HepG2 (cell line): Measurements from ENCODE around the gene CNTN4. TPM values are rescaled to one million over a fixed set of nuclear protein-coding genes. Genes with fewer than 3 reads are reported as not detected.

Experiments
- ATAC-seq: fragments of 200-7000 bp; cut with Tn5 transposase; 3 replicates; pipeline ENCODE4 v1.9.1; 2020; ENCODE audit warnings: mild to moderate bottlenecking, moderate library complexity
- BruUV-seq: library from RNA; stranded (reverse); fragments of 400-500 nt; replicated peaks from 2 replicates; lab custom pipeline; 2021; lab: Mats Ljungman, UMichigan
- CTCF ChIA-PET: fragments of 300-600 bp; formaldehyde crosslinking; extraction: SDS; loops from one replicate; lab custom pipeline; 2021; ENCODE audit warnings: low total read pairs, inconsistent platforms, low intra/inter-chr PET ratio; lab: Yijun Ruan, JAX
- POLR2A ChIA-PET: fragments of 350-600 bp; sonication (Branson Sonifier 250); formaldehyde crosslinking; loops from one replicate; lab custom pipeline; 2020; ENCODE audit warnings: antibody characterized with exemption, inconsistent platforms; lab: Yijun Ruan, JAX
- DNase-seq: peaks from one replicate; pipeline ENCODE4 v3.0.0-alpha.2; 2015; ENCODE audit warnings: low spot score
- FAIRE-seq: peaks from 3 replicates; lab custom pipeline; 2011; peaks lifted over from hg19 to GRCh38; lab: Jason Lieb, UNC
- H2AFZ ChIP-seq: one replicate; pipeline ENCODE4 v1.6.1; 2011; ENCODE audit warnings: low read length, inconsistent platforms
- H3K27ac ChIP-seq: fragments of 300-600 bp; 3 replicates; pipeline ENCODE4 v1.8.0; 2011; ENCODE audit warnings: mixed run types, mild to moderate bottlenecking, mixed read lengths, low read length, inconsistent platforms; ENCODE audit not compliant: insufficient read depth; ENCODE audit errors: extremely low read length
- H3K27me3 ChIP-seq, 2 experiments: fragments of 200-600 bp in 1 of 2; 2 replicates in 1 of 2; 3 replicates in 1 of 2; pipeline versions ENCODE4 v1.6.0 to v1.8.0; 2011; ENCODE audit warnings: low read length in 2 of 2, mild to moderate bottlenecking in 2 of 2, moderate library complexity in 2 of 2, inconsistent platforms in 1 of 2; ENCODE audit not compliant: insufficient read depth in 2 of 2, control insufficient read depth in 1 of 2
- H3K36me3 ChIP-seq, 2 experiments: fragments of 200-600 bp in 1 of 2; replicated peaks in 1 of 2; 2 replicates in 1 of 2; 3 replicates in 1 of 2; pipeline versions ENCODE4 v1.5.1 to v1.8.0; 2011; ENCODE audit warnings: low read length in 2 of 2, inconsistent platforms in 1 of 2; ENCODE audit not compliant: insufficient read depth in 2 of 2, control insufficient read depth in 1 of 2
- H3K4me1 ChIP-seq: 2 replicates; pipeline ENCODE4 v1.5.1; 2012; ENCODE audit warnings: low read length, inconsistent platforms; ENCODE audit not compliant: insufficient read depth
- H3K4me2 ChIP-seq: 2 replicates; pipeline ENCODE4 v1.6.0; 2011; ENCODE audit warnings: low read depth, low read length, inconsistent platforms
- H3K4me3 ChIP-seq, 3 experiments: fragments of 200-600 bp in 1 of 3; sonication (generic), shearing (Covaris generic) in 1 of 3; replicated peaks in 1 of 3; 2 replicates each; pipeline ENCODE4 v1.5.1; 2011 to 2016; ENCODE audit warnings: low read length in 3 of 3, inconsistent platforms in 2 of 3, low read depth in 2 of 3, mild to moderate bottlenecking in 2 of 3, control low read depth in 1 of 3, mixed read lengths in 1 of 3; ENCODE audit not compliant: insufficient read depth in 1 of 3
- H3K79me2 ChIP-seq: one replicate; pipeline ENCODE4 v1.6.1; 2011; ENCODE audit warnings: low read length, inconsistent platforms; ENCODE audit not compliant: insufficient read depth
- H3K9ac ChIP-seq: 2 replicates; pipeline ENCODE4 v1.6.0; 2011; ENCODE audit warnings: mild to moderate bottlenecking, low read depth, low read length, inconsistent platforms; ENCODE audit not compliant: insufficient read depth
- H3K9me3 ChIP-seq: 2 replicates; pipeline ENCODE4 v1.5.1; 2012; ENCODE audit warnings: mild to moderate bottlenecking, low read length
- H4K20me1 ChIP-seq: 2 replicates; pipeline ENCODE4 v1.6.0; 2011; ENCODE audit warnings: inconsistent platforms, mild to moderate bottlenecking, low read length, moderate library complexity; ENCODE audit not compliant: insufficient read depth
- FOXM1 ChIP-seq: sonication (generic); formaldehyde crosslinking; IDR thresholded peaks from 2 replicates; pipeline ENCODE4 v1.5.0; 2020; ENCODE audit warnings: missing genetic modification reagents
- GABPB1 ChIP-seq: IDR thresholded peaks from 2 replicates; pipeline ENCODE4 v1.6.1; 2016; ENCODE audit warnings: mild to moderate bottlenecking, missing genetic modification reagents, moderate library complexity, missing compliant biosample characterization
- HBP1 ChIP-seq: IDR thresholded peaks from 2 replicates; pipeline ENCODE4 v1.6.1; 2016; ENCODE audit warnings: low read depth, control low read depth
- HOXA5 ChIP-seq: sonication (generic); formaldehyde crosslinking; IDR thresholded peaks from 2 replicates; pipeline ENCODE4 v1.4.0; 2020; ENCODE audit warnings: missing genetic modification reagents
- RBAK ChIP-seq: sonication (generic); formaldehyde crosslinking; IDR thresholded peaks from 2 replicates; pipeline ENCODE4 v1.5.1; 2020; ENCODE audit warnings: mild to moderate bottlenecking, missing genetic modification reagents
- RBM39 ChIP-seq: fragments of 200-400 bp; formaldehyde crosslinking; IDR thresholded peaks from one replicate; pipeline ENCODE4 v1.6.1; 2018; ENCODE audit warnings: antibody characterized with exemption, mild to moderate bottlenecking, low read depth, low read length; ENCODE audit not compliant: poor library complexity, severe bottlenecking
- RCOR2 ChIP-seq: IDR thresholded peaks from 2 replicates; pipeline ENCODE4 v1.6.1; 2016; ENCODE audit warnings: missing biosample characterization, missing genetic modification reagents
- TBL1XR1 ChIP-seq: fragments of 150-350 bp; IDR thresholded peaks from 2 replicates; pipeline ENCODE4 v1.6.1; 2014; ENCODE audit warnings: borderline replicate concordance, low read length; ENCODE audit not compliant: partially characterized antibody
- XBP1 ChIP-seq: sonication (generic); formaldehyde crosslinking; IDR thresholded peaks from 2 replicates; pipeline ENCODE4 v1.5.0; 2020; ENCODE audit warnings: missing genetic modification reagents
- ZFP82 ChIP-seq: sonication (generic); formaldehyde crosslinking; IDR thresholded peaks from 2 replicates; pipeline ENCODE4 v1.5.1; 2020; ENCODE audit warnings: mild to moderate bottlenecking, missing genetic modification reagents, borderline replicate concordance
- ZKSCAN5 ChIP-seq: sonication (generic); formaldehyde crosslinking; IDR thresholded peaks from 2 replicates; pipeline ENCODE4 v1.5.1; 2020; ENCODE audit warnings: mild to moderate bottlenecking, missing genetic modification reagents
- ZNF501 ChIP-seq: sonication (generic); formaldehyde crosslinking; IDR thresholded peaks from 2 replicates; pipeline ENCODE4 v1.5.1; 2020; ENCODE audit warnings: mild to moderate bottlenecking, moderate library complexity, missing genetic modification reagents
- ZNF549 ChIP-seq: sonication (generic); formaldehyde crosslinking; IDR thresholded peaks from 2 replicates; pipeline ENCODE4 v1.5.0; 2020; ENCODE audit warnings: missing genetic modification reagents
- ZNF766 ChIP-seq: sonication (generic); formaldehyde crosslinking; IDR thresholded peaks from 2 replicates; pipeline ENCODE4 v1.5.0; 2020; ENCODE audit warnings: missing genetic modification reagents, borderline replicate concordance
- WGBS: methylation state at CpG from one replicate; pipeline ENCODE4 v1.1.6; 2017; ENCODE audit warnings: low lambda C conversion rate; 5-methylcytosine and 5-hydroxymethylcytosine counted together
- in situ Hi-C: cut with HindIII; loops from 2 replicates; pipeline ENCODE4 v1.10.0; 2017; ENCODE audit warnings: low pct_unique_long_range_greater_than_20kb; ENCODE audit not compliant: extremely low pct_ligation_motif_present
- intact Hi-C: fragments of 100-400 bp; cut with micrococcal nuclease; formaldehyde crosslinking; loops from one replicate; pipeline ENCODE4 v1.10.0; 2022; ENCODE audit not compliant: unreplicated experiment
- polyA plus RNA-seq, 8 experiments: library from polyadenylated mRNA; depleted of rRNA in 3 of 8; stranded (reverse) in 7 of 8; unstranded in 1 of 8; fragments of >200 nt; fragmentation: Illumina TruSeq in 4 of 8; extraction: Trizol in 4 of 8; gene quantifications; 2 replicates each; pipeline versions ENCODE4 v1.2.1 to v1.2.3, GENCODE V29; 2011 to 2016; ENCODE audit warnings: low read depth in 4 of 8, missing spikeins in 1 of 8, mixed read lengths in 1 of 8; ENCODE audit not compliant: insufficient read depth in 1 of 8
- total RNA-seq, 5 experiments: library from RNA; depleted of rRNA; stranded (reverse); fragments of >200 nt; fragmentation: Illumina TruSeq; extraction: Trizol; gene quantifications; 2 replicates each; pipeline ENCODE4 v1.2.3, GENCODE V29; 2016; ENCODE audit warnings: low read depth in 1 of 5

Gene CNTN4
- total and polyA plus RNA-seq, 2 of the 13 experiments (the other 11 are each of a cell fraction or from before 2014, with no cell fraction given): 0.01 to 0.13 TPM

- CTCF ChIA-PET: no interaction called here
- no peak overlapping the region for H2AFZ ChIP-seq
- no peak overlapping the region for H3K4me2 ChIP-seq
- intact Hi-C loops (no loop called here), in situ Hi-C loops (no loop called here)
- no peaks in the 10 kb centered on the region for H3K9me3 ChIP-seq
- H3K27ac ChIP-seq: no peak overlapping the region
- no peaks in the 10 kb centered on the region for H3K36me3 ChIP-seq
- H4K20me1 ChIP-seq: no peaks in the 10 kb centered on the region
- TF ChIP-seq XBP1 (CRISPR knock-in tag) (no peak), RCOR2 (CRISPR knock-in tag) (no peak), GABPB1 (CRISPR knock-in tag) (no peak), HBP1 (CRISPR knock-in tag) (no peak), RBM39 (no peak), ZKSCAN5 (CRISPR knock-in tag) (no peak), HOXA5 (CRISPR knock-in tag) (no peak)
- H3K27me3 ChIP-seq: no peaks in the 10 kb centered on the region
- POLR2A ChIA-PET: no interaction called here
- DNase-seq (no peak), FAIRE-seq (no peak), ATAC-seq (no peak)
- H3K4me1 ChIP-seq: no peaks in the 10 kb centered on the region
- WGBS: 2% methylated on average over 2 of the region's 2 CpGs
- no peaks in the 10 kb centered on the region for H3K79me2 ChIP-seq
- no peak overlapping the region for H3K9ac ChIP-seq
- BruUV-seq: no TSS peak
- no peak overlapping the region for H3K4me3 ChIP-seq
Observed at GRCh38 chr3:2947536-2947935, 848.9 kb downstream of the CNTN4 start.

DNA sequence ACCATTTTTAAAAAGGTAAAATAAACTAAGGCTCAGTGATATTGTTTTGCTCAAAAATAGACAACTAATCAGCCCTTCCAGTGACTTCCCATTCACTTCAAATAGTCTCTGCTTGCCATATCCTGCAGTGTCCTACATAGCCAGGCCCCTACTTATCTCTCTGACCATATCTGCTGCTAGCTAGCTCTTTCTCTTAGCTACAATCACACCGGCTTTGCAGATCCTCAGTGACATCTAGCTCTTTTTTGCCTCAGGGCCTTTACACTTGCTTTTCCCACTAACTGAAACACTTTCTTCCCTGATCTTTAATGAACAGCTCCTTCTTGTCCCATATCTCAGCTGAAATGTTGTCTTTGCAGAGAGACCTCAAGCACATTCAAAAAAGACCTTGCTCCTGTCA is 850.2 kb downstream of the CNTN4 start:
- H3K9ac ChIP-seq: no peak overlapping the region
- DNase-seq (no peak), FAIRE-seq (no peak), ATAC-seq (no peak)
- H3K4me1 ChIP-seq: no peaks in the 10 kb centered on the region
- no peak overlapping the region for H3K4me3 ChIP-seq
- WGBS: 3% methylated on average over 1 of the region's 1 CpG
- no peak overlapping the region for H2AFZ ChIP-seq
- TF ChIP-seq TBL1XR1 (no peak), RBAK (CRISPR knock-in tag) (no peak), ZNF549 (CRISPR knock-in tag) (no peak), ZNF766 (CRISPR knock-in tag) (no peak), ZFP82 (no peak), FOXM1 (CRISPR knock-in tag) (no peak), ZNF501 (CRISPR knock-in tag) (no peak)
- intact Hi-C loops: no loop called here
- H3K79me2 ChIP-seq: no peaks in the 10 kb centered on the region
- H4K20me1 ChIP-seq: no peaks in the 10 kb centered on the region
- no peaks in the 10 kb centered on the region for H3K9me3 ChIP-seq
- no peak overlapping the region for H3K27ac ChIP-seq
- ChIA-PET CTCF (no interaction called here), POLR2A (no interaction called here)
- in situ Hi-C loops: no loop called here
- H3K27me3 ChIP-seq: no peaks in the 10 kb centered on the region
- H3K36me3 ChIP-seq: no peaks in the 10 kb centered on the region
- no TSS peak for BruUV-seq
- no peak overlapping the region for H3K4me2 ChIP-seq
